Right lobe of liver (tissue), 6 donors: ENCODE results near the gene MACROH2A2. TPM values are rescaled to one million over a fixed set of nuclear protein-coding genes. Genes with fewer than 3 reads are reported as not detected.

Experiments
- ATAC-seq, 4 donors: fragments of 200-7000 bp; cut with Tn5 transposase; one replicate each; pipeline ENCODE4 v1.9.1; 2020; ENCODE audit warnings: mild to moderate bottlenecking in 4 of 4, moderate library complexity in 4 of 4
- DNase-seq, 3 donors: peaks; one replicate each; pipeline ENCODE4 v3.0.0-alpha.2; 2020
- H3K27ac ChIP-seq, 3 donors: fragments of 200-600 bp; one replicate each; pipeline ENCODE4 v1.8.0; 2022
- H3K27me3 ChIP-seq, 2 donors: fragments of 200-600 bp; one replicate each; pipeline ENCODE4 v1.8.0; 2022
- H3K36me3 ChIP-seq, 4 donors: fragments of 200-600 bp; sonication (generic) in 1 of 4; one replicate each; pipeline versions ENCODE4 v1.5.1 to v1.8.0; 2017 to 2022; ENCODE audit warnings: control low read depth in 1 of 4
- H3K4me1 ChIP-seq, 4 donors: fragments of 200-600 bp; sonication (generic) in 1 of 4; one replicate each; pipeline versions ENCODE4 v1.5.1 to v1.8.0; 2017 to 2022; ENCODE audit warnings: control low read depth in 1 of 4
- H3K4me3 ChIP-seq, 3 donors: fragments of 200-600 bp; one replicate each; pipeline ENCODE4 v1.8.0; 2022
- H3K9me3 ChIP-seq, 4 donors: fragments of 200-600 bp; sonication (generic) in 1 of 4; one replicate each; pipeline versions ENCODE4 v1.5.1 to v1.8.0; 2017 to 2022; ENCODE audit warnings: control low read depth in 1 of 4
- POLR2A ChIP-seq: fragments of 450-650 bp; IDR thresholded peaks from one replicate; pipeline ENCODE4 v1.6.1; 2017; ENCODE audit warnings: antibody characterized with exemption, mild to moderate bottlenecking
- WGBS: methylation state at CpG from one replicate; pipeline ENCODE4 v1.1.6; 2018; ENCODE audit warnings: low coverage, low lambda C conversion rate; ENCODE audit not compliant: insufficient coverage; ENCODE audit errors: missing lambda C conversion rate; 5-methylcytosine and 5-hydroxymethylcytosine counted together
- intact Hi-C, 2 donors: fragments of 100-400 bp; cut with DNase I; formaldehyde crosslinking; loops; one replicate each; pipeline versions ENCODE4 v1.11.2 to v1.14.1; 2022
- total RNA-seq, 6 experiments: library from RNA; depleted of rRNA in 2 of 6; stranded (reverse); fragments of >200 nt in 2 of 6; fragmentation: NEBNext Ultra II Directional in 3 of 6; extraction: Animal tissue kit (Norgen Biotek cat#: 25700) in 3 of 6; gene quantifications; one replicate each; pipeline versions ENCODE4 v1.1.0 to v1.2.4, GENCODE V29; 2016 to 2023
- TF ChIP-seq, protein P1 (sequence below), 4 donors: fragments of 200-600 bp in 3 of 4; fragments of 450-650 bp in 1 of 4; IDR thresholded peaks; one replicate each; pipeline versions ENCODE4 v1.5.1 to v1.8.0; 2016 to 2022; ENCODE audit warnings: antibody characterized with exemption in 4 of 4, mild to moderate bottlenecking in 2 of 4
- donor health status: DM: no; HTN: yes; CAD: no.
- donor health status: DM: no; HTN: no; CAD: no.
- donor health status: DM: no; HTN: no; CAD: no.
- donor health status: DM: no; HTN: yes; CAD: no.
- donor health status: DM: no; HTN: yes; CAD: no.

The MACROH2A2 gene
- total RNA-seq, 6 experiments from 2014 or later, result 2.0 to 12.1 (median 5.0) TPM

- intact Hi-C loops, result no loop called here
- peaks cover 0 to 48% (median 18%) of the 10 kb centered on the region in 4 donors for H3K4me1 ChIP-seq
- ATAC-seq, result no peak
Observed at GRCh38 chr10:70088308-70088698, 35.7 kb downstream of the MACROH2A2 start.

GRCh38 chr10:70090013-70090412 lies 37.4 kb downstream of the MACROH2A2 start:
- Histone ChIP-seq H3K27ac (no peak overlapping the region), H3K9me3 (no peaks in the 10 kb centered on the region), H3K27me3 (no peaks in the 10 kb centered on the region), H3K4me1 (peaks cover 0 to 47% (median 18%) of the 10 kb centered on the region in 4 donors), H3K4me3 (no peak overlapping the region), H3K36me3 (no peaks in the 10 kb centered on the region)
- 79% methylated on average over 3 of the region's 8 CpGs for WGBS
- intact Hi-C loops, result no loop called here
- TF ChIP-seq, protein P1, sequence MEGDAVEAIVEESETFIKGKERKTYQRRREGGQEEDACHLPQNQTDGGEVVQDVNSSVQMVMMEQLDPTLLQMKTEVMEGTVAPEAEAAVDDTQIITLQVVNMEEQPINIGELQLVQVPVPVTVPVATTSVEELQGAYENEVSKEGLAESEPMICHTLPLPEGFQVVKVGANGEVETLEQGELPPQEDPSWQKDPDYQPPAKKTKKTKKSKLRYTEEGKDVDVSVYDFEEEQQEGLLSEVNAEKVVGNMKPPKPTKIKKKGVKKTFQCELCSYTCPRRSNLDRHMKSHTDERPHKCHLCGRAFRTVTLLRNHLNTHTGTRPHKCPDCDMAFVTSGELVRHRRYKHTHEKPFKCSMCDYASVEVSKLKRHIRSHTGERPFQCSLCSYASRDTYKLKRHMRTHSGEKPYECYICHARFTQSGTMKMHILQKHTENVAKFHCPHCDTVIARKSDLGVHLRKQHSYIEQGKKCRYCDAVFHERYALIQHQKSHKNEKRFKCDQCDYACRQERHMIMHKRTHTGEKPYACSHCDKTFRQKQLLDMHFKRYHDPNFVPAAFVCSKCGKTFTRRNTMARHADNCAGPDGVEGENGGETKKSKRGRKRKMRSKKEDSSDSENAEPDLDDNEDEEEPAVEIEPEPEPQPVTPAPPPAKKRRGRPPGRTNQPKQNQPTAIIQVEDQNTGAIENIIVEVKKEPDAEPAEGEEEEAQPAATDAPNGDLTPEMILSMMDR (IDR thresholded peaks at IDR 0.05), result no peak
- TF ChIP-seq POLR2A, result no peak
- ATAC-seq (no peak), DNase-seq (no peak)

More at GRCh38 chr10:70088308-70088698, 35.7 kb downstream of the MACROH2A2 start:
- TF ChIP-seq POLR2A, result no peak
- TF ChIP-seq, protein P1 (IDR thresholded peaks at IDR 0.05), result no peak
- Histone ChIP-seq H3K4me3 (no peak overlapping the region), H3K36me3 (no peaks in the 10 kb centered on the region), H3K9me3 (no peaks in the 10 kb centered on the region), H3K27me3 (no peaks in the 10 kb centered on the region), H3K27ac (no peak overlapping the region)
- no peak for DNase-seq
- 78% methylated on average over 3 of the region's 3 CpGs for WGBS

GRCh38 chr10:70090951-70091350 lies 38.3 kb downstream of the MACROH2A2 start:
- 52% methylated on average over 5 of the region's 5 CpGs for WGBS
- DNase-seq, result no peak

DNA sequence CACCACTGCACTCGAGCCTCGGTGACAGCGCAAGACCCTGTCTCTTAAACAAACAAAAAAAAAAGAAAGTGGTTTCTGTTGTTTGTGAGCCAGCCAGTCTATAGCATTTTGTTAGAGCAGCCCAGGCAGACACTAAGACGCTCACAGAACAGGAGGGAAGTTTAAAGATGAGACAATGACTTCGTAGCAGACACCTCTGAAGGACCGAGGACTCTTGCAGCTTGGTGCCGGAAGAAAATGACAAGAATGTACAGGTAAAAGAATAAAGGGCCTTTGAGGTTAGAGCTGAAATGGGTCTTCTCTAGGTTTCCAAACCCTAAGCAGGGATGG lies 39.7 kb downstream of the MACROH2A2 start:
- Histone ChIP-seq H3K9me3 (no peaks in the 10 kb centered on the region), H3K4me3 (no peak overlapping the region), H3K36me3 (no peaks in the 10 kb centered on the region), H3K4me1 (peaks cover 0 to 29% (median 9%) of the 10 kb centered on the region in 4 donors), H3K27ac (no peak overlapping the region), H3K27me3 (no peaks in the 10 kb centered on the region)
- ATAC-seq (no peak), DNase-seq (no peak)
- intact Hi-C loops, result no loop called here
- TF ChIP-seq, protein P1 (IDR thresholded peaks at IDR 0.05), result no peak
- no peak for TF ChIP-seq POLR2A
- 70% methylated on average over 7 of the region's 7 CpGs for WGBS

More at GRCh38 chr10:70090951-70091350, 38.3 kb downstream of the MACROH2A2 start:
- peak overlapping the region in 1 of 3 donors; percentile 47 for H3K27ac ChIP-seq
- intact Hi-C loops, result no loop called here
- ATAC-seq, result peak; percentile 26 to 74 (median 39)
- no peaks in the 10 kb centered on the region for H3K36me3 ChIP-seq
- TF ChIP-seq POLR2A, result no peak
- TF ChIP-seq, protein P1 (IDR thresholded peaks at IDR 0.05), result no peak
- peaks cover 0 to 38% (median 16%) of the 10 kb centered on the region in 4 donors for H3K4me1 ChIP-seq
- H3K27me3 ChIP-seq, result no peaks in the 10 kb centered on the region
- H3K4me3 ChIP-seq, result no peak overlapping the region
- H3K9me3 ChIP-seq, result no peaks in the 10 kb centered on the region
